Measurements from ENCODE around the gene CD1E. TPM values are rescaled to one million over a fixed set of nuclear protein-coding genes. Genes with fewer than 3 reads are reported as not detected.

The CD1E gene
- total and polyA plus RNA-seq, 12 donors, result 0.17 to 0.85 (median 0.31) TPM; not detected in 8

DNA sequence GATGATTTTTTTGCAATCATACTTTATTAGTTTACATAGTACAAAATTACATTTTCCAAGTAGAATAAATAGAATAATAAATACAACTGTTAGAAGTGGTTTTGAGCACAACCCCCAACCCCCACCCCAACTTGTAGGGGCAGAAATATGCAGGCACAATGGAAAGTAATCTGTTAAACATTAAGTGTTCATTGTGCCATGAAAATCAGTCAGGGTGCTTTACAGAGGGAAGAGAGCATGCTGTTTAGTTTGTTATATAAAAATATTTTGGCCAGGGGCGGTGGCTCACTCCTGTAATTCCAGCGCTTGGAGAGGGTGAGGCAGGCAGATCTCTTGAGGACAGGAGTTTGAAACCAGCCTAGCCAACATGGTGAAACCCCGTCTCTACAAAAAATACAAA is 43.0 kb downstream of the CD1E start:
- Histone ChIP-seq H3K9me3 (no peaks in the 10 kb centered on the region), H3K36me3 (no peaks in the 10 kb centered on the region), H3K4me1 (no peaks in the 10 kb centered on the region), H3K27ac (no peak overlapping the region), H3K27me3 (no peaks in the 10 kb centered on the region), H3K4me3 (no peak overlapping the region)
- TF ChIP-seq, protein P1, sequence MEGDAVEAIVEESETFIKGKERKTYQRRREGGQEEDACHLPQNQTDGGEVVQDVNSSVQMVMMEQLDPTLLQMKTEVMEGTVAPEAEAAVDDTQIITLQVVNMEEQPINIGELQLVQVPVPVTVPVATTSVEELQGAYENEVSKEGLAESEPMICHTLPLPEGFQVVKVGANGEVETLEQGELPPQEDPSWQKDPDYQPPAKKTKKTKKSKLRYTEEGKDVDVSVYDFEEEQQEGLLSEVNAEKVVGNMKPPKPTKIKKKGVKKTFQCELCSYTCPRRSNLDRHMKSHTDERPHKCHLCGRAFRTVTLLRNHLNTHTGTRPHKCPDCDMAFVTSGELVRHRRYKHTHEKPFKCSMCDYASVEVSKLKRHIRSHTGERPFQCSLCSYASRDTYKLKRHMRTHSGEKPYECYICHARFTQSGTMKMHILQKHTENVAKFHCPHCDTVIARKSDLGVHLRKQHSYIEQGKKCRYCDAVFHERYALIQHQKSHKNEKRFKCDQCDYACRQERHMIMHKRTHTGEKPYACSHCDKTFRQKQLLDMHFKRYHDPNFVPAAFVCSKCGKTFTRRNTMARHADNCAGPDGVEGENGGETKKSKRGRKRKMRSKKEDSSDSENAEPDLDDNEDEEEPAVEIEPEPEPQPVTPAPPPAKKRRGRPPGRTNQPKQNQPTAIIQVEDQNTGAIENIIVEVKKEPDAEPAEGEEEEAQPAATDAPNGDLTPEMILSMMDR (IDR thresholded peaks at IDR 0.05), result no peak
- ATAC-seq (no peak), DNase-seq (no peak)
- intact Hi-C loops (cut with DNase I), result no loop called here
- WGBS, 2 donors, result 88 to 92% methylated on average over 3 of the region's 3 CpGs

DNA sequence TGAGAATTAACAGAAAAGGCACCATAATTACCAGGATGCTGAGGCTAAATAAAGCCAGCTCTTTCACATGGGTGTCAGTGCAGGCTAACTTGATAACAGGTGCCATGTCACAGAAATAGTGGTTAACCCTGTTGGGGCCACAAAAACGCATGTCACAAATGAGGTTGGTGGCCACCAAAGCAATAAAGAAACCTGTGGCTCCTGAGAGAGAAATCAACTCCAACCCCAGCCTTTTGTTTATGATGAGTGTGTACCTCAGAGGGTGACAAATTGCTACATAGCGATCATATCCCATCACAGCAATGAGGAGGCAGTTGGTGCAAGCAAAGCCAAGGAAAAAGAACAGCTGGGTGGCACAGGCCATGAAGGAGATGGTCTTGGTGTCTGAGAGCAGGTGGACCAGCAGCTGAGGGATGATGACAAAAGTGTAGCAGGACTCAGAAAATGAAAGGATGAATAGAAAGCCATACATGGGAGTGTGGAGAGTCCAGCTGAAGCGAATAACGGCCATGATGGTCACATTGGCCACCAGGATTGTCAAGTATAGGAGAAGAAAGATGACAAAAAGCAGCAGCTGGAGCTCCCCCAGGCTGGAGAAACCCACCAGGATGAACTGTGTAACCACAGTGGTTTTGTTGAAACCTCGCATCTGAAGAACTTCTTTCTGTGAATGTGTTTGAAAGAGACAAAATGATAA is 45.3 kb downstream of the CD1E start, which contains the start of gene OR10T2:
Gene OR10T2, minus strand, starts transcription at position 649 of the 697 bp plus-strand sequence. Its CDS starts 0 bp downstream, at position 649.
- no peaks in the 10 kb centered on the region for H3K9me3 ChIP-seq
- no peaks in the 10 kb centered on the region for H3K4me1 ChIP-seq
- WGBS, 2 donors, result 87 to 89% methylated on average over 5 of the region's 5 CpGs
- no peaks in the 10 kb centered on the region for H3K27me3 ChIP-seq
- DNase-seq (no peak), ATAC-seq (no peak)
- H3K27ac ChIP-seq, result no peak within 1 kb of the TSS
- intact Hi-C loops (cut with DNase I), result no loop called here
- no peaks in the 10 kb centered on the region for H3K36me3 ChIP-seq
- H3K4me3 ChIP-seq, result no peak within 1 kb of the TSS
- TF ChIP-seq, protein P1 (IDR thresholded peaks at IDR 0.05), result no peak

DNA sequence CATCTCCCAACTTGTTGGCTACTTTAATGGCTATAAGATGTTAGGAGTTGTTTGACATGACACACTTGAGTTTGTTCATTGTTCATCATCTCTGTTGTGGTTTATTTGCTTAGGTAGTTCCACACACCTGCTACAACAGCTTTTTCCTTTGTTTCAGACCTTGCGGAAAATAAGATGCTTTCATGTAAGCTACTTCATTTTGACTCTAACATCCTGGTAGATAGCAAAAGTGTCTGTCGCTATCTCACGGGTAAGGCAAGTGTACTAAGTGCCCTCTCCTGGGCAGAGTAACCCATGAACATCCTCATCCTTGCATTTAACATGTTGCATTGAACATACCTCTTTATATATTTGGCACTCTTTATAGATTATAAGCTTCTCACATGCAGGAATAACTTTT is 47.2 kb downstream of the CD1E start:
- DNase-seq (no peak), ATAC-seq (no peak)
- no peaks in the 10 kb centered on the region for H3K36me3 ChIP-seq
- H3K4me1 ChIP-seq, result no peaks in the 10 kb centered on the region
- intact Hi-C loops (cut with DNase I), result no loop called here
- no peaks in the 10 kb centered on the region for H3K9me3 ChIP-seq
- TF ChIP-seq, protein P1 (IDR thresholded peaks at IDR 0.05), result no peak
- H3K27me3 ChIP-seq, result no peaks in the 10 kb centered on the region
- 77 to 80% methylated on average over 3 of the region's 3 CpGs for WGBS, 2 donors
- H3K27ac ChIP-seq, result no peak overlapping the region
- no peak overlapping the region for H3K4me3 ChIP-seq

DNA sequence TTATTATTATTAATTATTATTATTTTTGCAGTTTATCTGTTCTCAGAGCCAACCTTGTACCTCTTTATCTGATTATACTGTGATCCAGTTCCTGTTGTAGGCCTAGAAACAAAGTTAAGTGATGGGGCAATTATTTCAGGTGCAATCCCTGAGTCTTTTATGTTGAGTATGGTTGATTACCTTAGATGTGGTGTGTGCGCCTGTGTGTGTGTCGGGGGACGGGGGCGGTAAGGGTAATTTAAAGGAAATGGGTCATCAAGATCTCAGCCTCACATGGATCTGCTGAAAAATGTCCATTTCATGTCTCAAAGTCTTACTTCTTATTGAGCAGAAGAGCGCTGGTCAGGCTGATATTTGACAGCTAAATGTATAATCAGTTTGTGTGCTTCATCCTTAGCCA is 53.4 kb downstream of the CD1E start:
- intact Hi-C loops (cut with DNase I), result no loop called here
- no peak overlapping the region for H3K4me3 ChIP-seq
- no peaks in the 10 kb centered on the region for H3K27me3 ChIP-seq
- ATAC-seq (no peak), DNase-seq (no peak)
- TF ChIP-seq, protein P1 (IDR thresholded peaks at IDR 0.05), result no peak
- H3K36me3 ChIP-seq, result no peaks in the 10 kb centered on the region
- no peak overlapping the region for H3K27ac ChIP-seq
- H3K4me1 ChIP-seq, result no peaks in the 10 kb centered on the region
- 74 to 89% methylated on average over 5 of the region's 5 CpGs for WGBS, 2 donors
- H3K9me3 ChIP-seq, result no peaks in the 10 kb centered on the region

Other genes with a start within 250 kb of the CD1E start
- gene CD1D, start 173.0 kb upstream of the CD1E start, total RNA-seq, result 1 to 10 TPM in 8 of 10 donors, under 1 TPM in 2; 0.67 to 5.9 (median 2.0) TPM
- 1 to 10 TPM; 1.8 to 4.6 TPM for gene CD1D, start 173.0 kb upstream of the CD1E start, polyA plus RNA-seq
- gene CD1A, start 99.5 kb upstream of the CD1E start, total RNA-seq, result not detected
- under 1 TPM in 1 of 2 donors, not detected in 1; 0.04 TPM for gene CD1A, start 99.5 kb upstream of the CD1E start, polyA plus RNA-seq
- 1 to 10 TPM in 1 of 10 donors, under 1 TPM in 6, not detected in 3; 0.26 to 1.2 (median 0.63) TPM for gene CD1C, start 64.0 kb upstream of the CD1E start, total RNA-seq
- gene CD1C, start 64.0 kb upstream of the CD1E start, polyA plus RNA-seq, result under 1 TPM in 1 of 2 donors, not detected in 1; 0.29 TPM
- gene CD1B, start 22.4 kb upstream of the CD1E start, total RNA-seq, result under 1 TPM in 2 of 10 donors, not detected in 8; 0.39 to 0.76 TPM
- under 1 TPM in 1 of 2 donors, not detected in 1; 0.04 TPM for gene CD1B, start 22.4 kb upstream of the CD1E start, polyA plus RNA-seq
- gene OR10T2, start 45.6 kb downstream of the CD1E start, total RNA-seq, result not detected
- gene OR10T2, start 45.6 kb downstream of the CD1E start, polyA plus RNA-seq, result not detected
- gene OR10K2, start 72.3 kb downstream of the CD1E start, total RNA-seq, result not detected
- gene OR10K2, start 72.3 kb downstream of the CD1E start, polyA plus RNA-seq, result not detected
- not detected for gene OR10K1, start 107.9 kb downstream of the CD1E start, total RNA-seq
- not detected for gene OR10K1, start 107.9 kb downstream of the CD1E start, polyA plus RNA-seq
- gene OR10R2, start 118.3 kb downstream of the CD1E start, total RNA-seq, result not detected
- gene OR10R2, start 118.3 kb downstream of the CD1E start, polyA plus RNA-seq, result not detected
- not detected for gene OR6Y1, start 200.5 kb downstream of the CD1E start, total RNA-seq
- not detected for gene OR6Y1, start 200.5 kb downstream of the CD1E start, polyA plus RNA-seq
- gene OR6P1, start 216.7 kb downstream of the CD1E start, total RNA-seq, result not detected
- gene OR6P1, start 216.7 kb downstream of the CD1E start, polyA plus RNA-seq, result not detected
- not detected for gene OR10X1, start 226.0 kb downstream of the CD1E start, total RNA-seq
- not detected for gene OR10X1, start 226.0 kb downstream of the CD1E start, polyA plus RNA-seq